ENCODE results near the gene PFN4.

The PFN4 gene

GRCh38 chr2:24065341-24065740, 57.8 kb downstream of the PFN4 start:
- Histone ChIP-seq H3K9me3 (ENCODE audit: control insufficient read depth in 2 of 2, low read length in 2 of 2) (no peaks in the 10 kb centered on the region), H3K27ac (ENCODE audit: low read depth in 2 of 2, low read length in 2 of 2) (no peak overlapping the region), H3K4me1 (ENCODE audit: control insufficient read depth in 2 of 2, insufficient read depth in 2 of 2, low read length in 2 of 2) (no peaks in the 10 kb centered on the region), H3K36me3 (ENCODE audit: control insufficient read depth in 2 of 2, insufficient read depth in 2 of 2, low read length in 2 of 2) (peaks cover 24 to 34% of the 10 kb centered on the region in 2 donors), H3K27me3 (ENCODE audit: control insufficient read depth in 2 of 2, insufficient read depth in 2 of 2, low read length in 2 of 2) (no peaks in the 10 kb centered on the region), H3K4me3 (ENCODE audit: low read length in 2 of 2) (no peak overlapping the region), H3K9ac (ENCODE audit: low read depth in 1 of 2, low read length in 2 of 2) (no peak overlapping the region)

Data from mucosa of rectum (tissue), 2 donors.